ENCODE measurements around the gene CUL4A. TPM values are rescaled to one million over a fixed set of nuclear protein-coding genes. Genes with fewer than 3 reads are reported as not detected.

The CUL4A gene
- total RNA-seq, 4 donors from 2014 or later: 232 to 319 (median 234) TPM

- in situ Hi-C loops (cut with MboI; ENCODE audit: low sequenced_read_pairs in 4 of 4) (no loop called here), intact Hi-C loops (cut with DNase I; ENCODE audit: low total_unique reads) (no loop called here)
- H3K4me3 ChIP-seq: no peak overlapping the region
- H3K27me3 ChIP-seq: peaks cover 11 to 22% (median 12%) of the 10 kb centered on the region in 3 donors
- DNase-seq (no peak), ATAC-seq (no peak)
- no peak overlapping the region for H3K27ac ChIP-seq
- no peaks in the 10 kb centered on the region for H3K9me3 ChIP-seq
- TF ChIP-seq CTCF (IDR thresholded peaks at IDR 0.05 in 4 of 5, conservative IDR thresholded peaks at IDR 0.05 in 1 of 5) (no peak), POLR2A (IDR thresholded peaks at IDR 0.05) (no peak)
- H3K36me3 ChIP-seq: peaks cover 0 to 29% of the 10 kb centered on the region in 2 donors
- no peaks in the 10 kb centered on the region for H3K4me1 ChIP-seq
These were observed 42.3 kb upstream of the CUL4A start for GRCh38 chr13:113167155-113167554.

GRCh38 chr13:113167575-113167974 is 41.8 kb upstream of the CUL4A start:
- H3K36me3 ChIP-seq: peaks cover 0 to 29% of the 10 kb centered on the region in 2 donors
- in situ Hi-C loops (cut with MboI; ENCODE audit: low sequenced_read_pairs in 4 of 4): no loop called here
- intact Hi-C loops (cut with DNase I; ENCODE audit: low total_unique reads): no loop called here

GRCh38 chr13:113168211-113168610 is 41.2 kb upstream of the CUL4A start:
- no peak for TF ChIP-seq POLR2A (IDR thresholded peaks at IDR 0.05)
- no peak for TF ChIP-seq CTCF (IDR thresholded peaks at IDR 0.05 in 4 of 5, conservative IDR thresholded peaks at IDR 0.05 in 1 of 5)
- no peak for DNase-seq
- intact Hi-C loops (cut with DNase I; ENCODE audit: low total_unique reads) (no loop called here), in situ Hi-C loops (cut with MboI; ENCODE audit: low sequenced_read_pairs in 4 of 4) (no loop called here)
- H3K36me3 ChIP-seq: peaks cover 0 to 29% of the 10 kb centered on the region in 2 donors
- no peak overlapping the region for H3K4me3 ChIP-seq
- ATAC-seq: no peak
- no peak overlapping the region for H3K27ac ChIP-seq
- no peaks in the 10 kb centered on the region for H3K9me3 ChIP-seq
- H3K4me1 ChIP-seq: no peaks in the 10 kb centered on the region
- H3K27me3 ChIP-seq: peaks cover 5 to 16% (median 6%) of the 10 kb centered on the region in 3 donors

More at GRCh38 chr13:113167575-113167974, 41.8 kb upstream of the CUL4A start:
- ATAC-seq (no peak), DNase-seq (no peak)
- H3K9me3 ChIP-seq: no peaks in the 10 kb centered on the region
- peaks cover 11 to 22% (median 12%) of the 10 kb centered on the region in 3 donors for H3K27me3 ChIP-seq
- no peak overlapping the region for H3K27ac ChIP-seq
- H3K4me1 ChIP-seq: no peaks in the 10 kb centered on the region
- no peak overlapping the region for H3K4me3 ChIP-seq
- TF ChIP-seq CTCF (IDR thresholded peaks at IDR 0.05 in 4 of 5, conservative IDR thresholded peaks at IDR 0.05 in 1 of 5) (no peak), POLR2A (IDR thresholded peaks at IDR 0.05) (no peak)

GRCh38 chr13:113169277-113170272 is 39.8 kb upstream of the CUL4A start:
- Histone ChIP-seq H3K4me1 (no peaks in the 10 kb centered on the region), H3K9me3 (no peaks in the 10 kb centered on the region), H3K36me3 (peaks cover 0 to 31% of the 10 kb centered on the region in 2 donors), H3K27me3 (peaks cover 0 to 3% (median 0%) of the 10 kb centered on the region in 3 donors), H3K4me3 (no peak overlapping the region), H3K27ac (no peak overlapping the region)
- TF ChIP-seq CTCF (IDR thresholded peaks at IDR 0.05 in 4 of 5, conservative IDR thresholded peaks at IDR 0.05 in 1 of 5) (no peak), POLR2A (IDR thresholded peaks at IDR 0.05) (no peak)
- ATAC-seq (no peak), DNase-seq (no peak)
- in situ Hi-C loops (cut with MboI; ENCODE audit: low sequenced_read_pairs in 4 of 4) (no loop called here), intact Hi-C loops (cut with DNase I; ENCODE audit: low total_unique reads) (no loop called here)
